ENCODE data around the gene CIROP. TPM values are rescaled to one million over a fixed set of nuclear protein-coding genes. Genes with fewer than 3 reads are reported as not detected.

The CIROP gene
- total RNA-seq, 2 experiments from 2014 or later: not detected

DNA sequence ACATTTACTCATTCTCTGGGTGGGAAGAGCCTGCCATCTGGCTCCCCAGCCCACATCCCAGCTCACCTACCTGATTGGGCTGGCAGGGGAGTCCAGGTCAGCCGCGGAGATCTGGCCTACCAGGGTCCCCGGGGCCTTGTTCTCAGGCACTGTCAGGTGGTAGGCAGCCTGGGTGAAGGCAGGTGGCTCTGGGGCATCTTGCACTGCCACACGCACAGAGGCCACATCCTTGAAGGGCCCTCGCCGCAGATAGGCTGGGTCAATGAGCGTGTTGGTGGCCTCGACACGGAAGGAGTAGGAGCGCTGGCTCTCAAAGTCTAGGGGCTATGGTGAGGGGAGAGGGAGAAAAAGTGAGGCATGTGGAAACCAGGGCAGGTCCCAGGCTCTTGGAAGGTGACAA, 51.4 kb downstream of the CIROP start:
- H3K4me1 Mint-ChIP-seq (ENCODE audit: low read depth): peaks cover 16% of the 10 kb centered on the region
- no peak for DNase-seq
- no peak overlapping the region for H3K27ac Mint-ChIP-seq
- H3K27me3 Mint-ChIP-seq: peaks cover 2% of the 10 kb centered on the region
- CTCF ChIA-PET: interaction anchor here (0.6 to 18.9 kb wide), 5 partner anchors 15 to 135 kb away, joined by 3 to 839 read pairs (median 68); partner anchors contain the start of gene AJUBA
- POLR2A ChIA-PET: interaction anchor here (1.5 kb wide), 1 partner anchor 66 kb away, joined by 3 read pairs; no protein-coding TSS in a partner anchor
- intact Hi-C loops (cut with micrococcal nuclease): no loop called here
- peaks cover 2% of the 10 kb centered on the region for H3K36me3 Mint-ChIP-seq
- no peaks in the 10 kb centered on the region for H3K9me3 Mint-ChIP-seq
- H3K4me3 Mint-ChIP-seq: no peak overlapping the region

GRCh38 chr14:23052671-23053070, 52.1 kb downstream of the CIROP start:
- no peak for DNase-seq
- Mint-ChIP-seq H3K36me3 (no peaks in the 10 kb centered on the region), H3K4me3 (no peak overlapping the region), H3K4me1 (ENCODE audit: low read depth) (peaks cover 12% of the 10 kb centered on the region), H3K27ac (no peak overlapping the region), H3K27me3 (peaks cover 2% of the 10 kb centered on the region), H3K9me3 (no peaks in the 10 kb centered on the region)
- ChIA-PET CTCF (interaction anchor here (0.9 to 18.9 kb wide), 3 partner anchors 46 to 78 kb away, joined by 3 to 839 read pairs (median 129); partner anchors contain the start of gene AJUBA), POLR2A (no interaction called here)
- intact Hi-C loops (cut with micrococcal nuclease): no loop called here

- no peak overlapping the region for H3K27ac Mint-ChIP-seq
- POLR2A ChIA-PET: interaction anchor here (1.3 kb wide), 1 partner anchor 14 kb away, joined by 5 read pairs; no protein-coding TSS in a partner anchor
- CTCF ChIA-PET: interaction anchor here (0.6 to 18.9 kb wide), 3 partner anchors 46 to 193 kb away, joined by 3 to 839 read pairs (median 3); partner anchors contain the start of gene AJUBA
Observed at GRCh38 chr14:23052182-23052623, 52.6 kb downstream of the CIROP start.

DNA sequence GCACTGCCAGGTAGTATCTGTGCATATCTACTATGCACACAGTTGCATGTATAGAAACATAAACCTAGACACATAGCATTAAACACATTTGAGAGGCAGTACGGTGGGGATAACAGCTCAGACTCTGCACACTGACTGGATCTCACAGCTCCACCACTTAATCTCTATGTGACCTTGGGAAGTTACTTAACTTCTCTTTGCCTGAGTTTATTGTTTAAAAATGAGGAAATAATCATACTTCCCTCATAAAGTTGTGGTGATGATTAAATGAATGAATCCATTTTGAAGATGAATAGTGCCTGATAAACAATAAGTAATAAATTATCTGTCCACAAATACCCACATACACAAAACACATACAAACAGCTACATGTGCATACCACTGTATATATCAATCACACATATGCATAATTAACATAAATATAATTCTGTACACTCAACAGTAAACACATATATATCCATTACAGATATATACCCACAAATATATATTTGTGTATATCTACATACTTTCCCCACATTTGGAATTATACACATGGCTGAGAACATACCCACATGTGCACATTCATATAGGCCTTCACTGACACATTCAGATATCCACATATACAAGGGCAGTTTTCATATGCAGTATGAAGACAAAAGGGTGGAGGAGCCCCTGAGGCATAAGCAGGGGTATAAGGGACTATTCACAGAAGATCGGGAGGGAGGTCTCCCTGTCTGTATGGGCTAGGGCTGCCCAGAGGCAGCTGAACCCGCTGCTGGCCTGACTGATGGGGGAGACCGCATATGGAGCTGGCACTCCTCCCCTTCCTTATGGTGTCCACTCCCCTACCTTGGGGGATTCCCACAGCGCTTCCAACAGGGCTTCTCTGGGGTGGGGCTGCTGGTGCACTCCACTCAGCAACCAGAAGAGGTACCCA, 53.4 kb downstream of the CIROP start:
- Mint-ChIP-seq H3K9me3 (no peaks in the 10 kb centered on the region), H3K36me3 (no peaks in the 10 kb centered on the region), H3K4me3 (no peak overlapping the region), H3K27ac (no peak overlapping the region), H3K27me3 (peaks cover 6% of the 10 kb centered on the region), H3K4me1 (ENCODE audit: low read depth) (peaks cover 5% of the 10 kb centered on the region)
- ChIA-PET CTCF (interaction anchor here (0.6 to 18.9 kb wide), 5 partner anchors 17 to 192 kb away, joined by 3 to 839 read pairs (median 3); partner anchors contain the start of gene AJUBA), POLR2A (interaction anchor here (1.1 to 1.3 kb wide), 2 partner anchors 13 to 64 kb away, joined by 3 to 5 read pairs; no protein-coding TSS in a partner anchor)
- intact Hi-C loops (cut with micrococcal nuclease): no loop called here
- no peak for DNase-seq

More at GRCh38 chr14:23052182-23052623, 52.6 kb downstream of the CIROP start:
- DNase-seq: no peak
- Mint-ChIP-seq H3K4me3 (no peak overlapping the region), H3K27me3 (peaks cover 7% of the 10 kb centered on the region), H3K4me1 (ENCODE audit: low read depth) (peaks cover 12% of the 10 kb centered on the region), H3K36me3 (no peaks in the 10 kb centered on the region), H3K9me3 (no peaks in the 10 kb centered on the region)
- intact Hi-C loops (cut with micrococcal nuclease): no loop called here

Other genes with a start within 250 kb of the CIROP start
- 10 to 100 TPM; 62.4 to 64.3 TPM for gene LRP10, start 233.2 kb downstream of the CIROP start, total RNA-seq
- under 1 TPM; 0.36 to 0.77 TPM for gene REM2, start 221.8 kb downstream of the CIROP start, total RNA-seq
- 10 to 100 TPM; 55.0 to 56.0 TPM for gene RBM23, start 185.8 kb downstream of the CIROP start, total RNA-seq
- 100 to 1,000 TPM in 1 of 2 experiments, 10 to 100 TPM in 1; 85.6 to 100 TPM for gene PRMT5, start 175.6 kb downstream of the CIROP start, total RNA-seq
- 10 to 100 TPM; 84.4 to 86.6 TPM for gene HAUS4, start 147.9 kb downstream of the CIROP start, total RNA-seq
- gene AJUBA, start 122.4 kb downstream of the CIROP start, total RNA-seq: 1 to 10 TPM; 1.5 to 1.7 TPM
- 10 to 100 TPM in 1 of 2 experiments, 1 to 10 TPM in 1; 7.5 to 10.8 TPM for gene C14orf93, start 94.8 kb downstream of the CIROP start, total RNA-seq
- 100 to 1,000 TPM; 116 to 119 TPM for gene PSMB5, start 70.1 kb downstream of the CIROP start, total RNA-seq
- gene PSMB11, start 62.8 kb downstream of the CIROP start, total RNA-seq: not detected
- gene CDH24, start 47.5 kb downstream of the CIROP start, total RNA-seq: 1 to 10 TPM in 1 of 2 experiments, under 1 TPM in 1; 1.00 to 1.1 TPM
- gene ACIN1, start 9.9 kb downstream of the CIROP start, total RNA-seq: 100 to 1,000 TPM; 148 to 157 TPM
- gene C14orf119, start 9.5 kb downstream of the CIROP start, total RNA-seq: 10 to 100 TPM; 58.0 to 62.8 TPM
- under 1 TPM; 0.19 to 0.34 TPM for gene CEBPE, start 14.3 kb upstream of the CIROP start, total RNA-seq
- gene SLC7A8, start 78.7 kb upstream of the CIROP start, total RNA-seq: 1 to 10 TPM in 1 of 2 experiments, under 1 TPM in 1; 0.83 to 1.7 TPM
- gene RNF212B, start 132.9 kb upstream of the CIROP start, total RNA-seq: not detected
- gene HOMEZ, start 181.1 kb upstream of the CIROP start, total RNA-seq: 10 to 100 TPM; 12.3 to 13.0 TPM
- 10 to 100 TPM; 12.6 to 15.8 TPM for gene PPP1R3E, start 197.9 kb upstream of the CIROP start, total RNA-seq
- gene BCL2L2, start 201.8 kb upstream of the CIROP start, total RNA-seq: under 1 TPM; 0.55 to 0.85 TPM
- 100 to 1,000 TPM; 198 to 209 TPM for gene PABPN1, start 216.5 kb upstream of the CIROP start, total RNA-seq
- gene SLC22A17, start 247.9 kb upstream of the CIROP start, total RNA-seq: 1 to 10 TPM; 4.4 to 4.8 TPM

Data from activated CD4-positive, alpha-beta memory T cell treated with anti-CD3 and anti-CD28 coated beads for 36 hours (primary cell).